NCI-H187 (cell line): Measurements from ENCODE around the gene TC2N.
"Not testable (repeated sequence)": the region's sequence is repeated elsewhere in the genome, so short reads cannot be mapped to it uniquely, and the experiment has no call there.

Source experiments
- DNase-seq, 2 experiments: peaks; one replicate each; lab custom pipeline; 2025; lab: John Stamatoyannopoulos, UW

Gene TC2N

GRCh38 chr14:91834571-91834970, 32.8 kb downstream of the TC2N start:
- no peak for DNase-seq

- DNase-seq, result no peak
These were observed 36.0 kb downstream of the TC2N start for GRCh38 chr14:91831337-91831736.

- DNase-seq, result peak; percentile 17 to 82
These were observed 36.6 kb downstream of the TC2N start for GRCh38 chr14:91830777-91831176.

- no peak for DNase-seq
These were observed 37.8 kb downstream of the TC2N start for GRCh38 chr14:91829511-91829910.

GRCh38 chr14:91827746-91828145, 39.6 kb downstream of the TC2N start:
- DNase-seq, result no peak

- DNase-seq, result no peak
These were observed 49.6 kb downstream of the TC2N start for GRCh38 chr14:91817566-91818325.

- DNase-seq, result no peak
These were observed 53.0 kb downstream of the TC2N start for GRCh38 chr14:91814317-91814716.

- DNase-seq, result no peak
These were observed 56.6 kb downstream of the TC2N start for GRCh38 chr14:91810699-91811098.

- DNase-seq, result no peak
These were observed 60.6 kb downstream of the TC2N start for GRCh38 chr14:91806716-91807115.

- DNase-seq, result not testable (repeated sequence)
These were observed 61.2 kb downstream of the TC2N start for GRCh38 chr14:91806094-91806493.

GRCh38 chr14:91805659-91806058, 61.7 kb downstream of the TC2N start:
- DNase-seq, result no peak

- DNase-seq, result no peak
These were observed 66.0 kb downstream of the TC2N start for GRCh38 chr14:91801358-91801757.

GRCh38 chr14:91796617-91797347, 70.6 kb downstream of the TC2N start:
- no peak for DNase-seq

GRCh38 chr14:91793704-91794103, 73.6 kb downstream of the TC2N start:
- DNase-seq, result no peak

- no peak for DNase-seq
These were observed 81.1 kb downstream of the TC2N start for GRCh38 chr14:91786188-91786587.

- no peak for DNase-seq
These were observed 86.9 kb downstream of the TC2N start for GRCh38 chr14:91780452-91780851.

- no peak for DNase-seq
These were observed 89.1 kb downstream of the TC2N start for GRCh38 chr14:91778217-91778616.

- no peak for DNase-seq
These were observed 92.9 kb downstream of the TC2N start for GRCh38 chr14:91774140-91775096.

- no peak for DNase-seq
These were observed 97.2 kb downstream of the TC2N start for GRCh38 chr14:91770185-91770584.

- DNase-seq, result no peak
These were observed 111.6 kb downstream of the TC2N start for GRCh38 chr14:91755570-91756295.

- no peak for DNase-seq
These were observed 112.5 kb downstream of the TC2N start for GRCh38 chr14:91754819-91755218.

- DNase-seq, result no peak
These were observed 113.2 kb downstream of the TC2N start for GRCh38 chr14:91754185-91754584.
